Measurements from ENCODE around the gene MFN2. TPM values are rescaled to one million over a fixed set of nuclear protein-coding genes. Genes with fewer than 3 reads are reported as not detected.

MFN2 gene
- total and polyA plus RNA-seq, 2 of the 8 experiments (the other 6 are each of a cell fraction or from before 2014, with no cell fraction given), result 34.0 to 62.5 TPM

- H3K18ac ChIP-seq (ENCODE audit: extremely low read depth, low read length), result no peak overlapping the region
- H4K91ac ChIP-seq (replicated peaks; ENCODE audit: insufficient read length, low read length), result no peak overlapping the region
- TF ChIP-seq SP4 (IDR thresholded peaks at IDR 0.05; ENCODE audit: low read length), result no peak
- no peak for TF ChIP-seq RFX5 (IDR thresholded peaks at IDR 0.05; ENCODE audit: borderline replicate concordance, low read depth, low read length)
- no peak for TF ChIP-seq POU5F1 (IDR thresholded peaks at IDR 0.05; ENCODE audit: low read depth, low read length)
- no peak for TF ChIP-seq BCL11A (IDR thresholded peaks at IDR 0.05; ENCODE audit: low read depth in 2 of 2, low read length in 2 of 2)
- no peak for TF ChIP-seq CTBP2 (IDR thresholded peaks at IDR 0.05; ENCODE audit: borderline replicate concordance, insufficient read depth, insufficient read length, low read length)
- no peak for TF ChIP-seq TAF1 (IDR thresholded peaks at IDR 0.05; ENCODE audit: low read depth, low read length)
- TF ChIP-seq KDM5A (IDR thresholded peaks at IDR 0.05; ENCODE audit: low read length), result no peak
- no peak overlapping the region for H2AK5ac ChIP-seq (ENCODE audit: low read depth, low read length)
- H3K4ac ChIP-seq (replicated peaks; ENCODE audit: insufficient read length, low read depth, low read length), result no peak overlapping the region
- no peak overlapping the region for H2BK120ac ChIP-seq (replicated peaks; ENCODE audit: low read depth, low read length)
- H4K20me1 ChIP-seq (replicated peaks in 1 of 2; ENCODE audit: control insufficient read depth in 1 of 2, insufficient read depth in 2 of 2, low read length in 2 of 2), result peaks cover 0 to 3% of the 10 kb centered on the region in 2 experiments
- ChIA-PET CTCF (ENCODE audit: partially characterized antibody) (interaction anchor here (1.0 to 1.7 kb wide), 3 partner anchors 9 to 71 kb away, joined by 3 to 4 read pairs (median 3); no protein-coding TSS in a partner anchor), POLR2A (ENCODE audit: partially characterized antibody) (interaction anchor here (0.7 to 9.9 kb wide), 5 partner anchors 9 to 72 kb away, joined by 3 to 144 read pairs (median 3); no protein-coding TSS in a partner anchor)
- no peaks in the 10 kb centered on the region for H3K27me3 ChIP-seq (replicated peaks in 1 of 4; ENCODE audit: control insufficient read depth in 3 of 4, extremely low read depth in 1 of 4, insufficient read depth in 3 of 4, low read length in 3 of 4)
- H2BK20ac ChIP-seq (ENCODE audit: low read length), result no peak overlapping the region
- peaks cover 6% of the 10 kb centered on the region for H3K79me1 ChIP-seq (ENCODE audit: low read depth, low read length)
- H4K5ac ChIP-seq (ENCODE audit: insufficient read length, low read depth, low read length), result no peak overlapping the region
- peaks cover 4 to 14% (median 12%) of the 10 kb centered on the region in 4 experiments; a peak in 5 of 8 replicates for H3K36me3 ChIP-seq (ENCODE audit: control insufficient read depth in 2 of 4, insufficient read depth in 4 of 4, low read length in 3 of 4)
- FAIRE-seq (no peak), DNase-seq (ENCODE audit: low read depth in 1 of 2, low spot score in 2 of 2) (no peak)
- peaks cover 9% of the 10 kb centered on the region; the same call in 1 of the 2 replicates for H3K23me2 ChIP-seq (ENCODE audit: low read depth, low read length)
- no peak overlapping the region for H3K4me3 ChIP-seq (ENCODE audit: extremely low read depth in 1 of 4, insufficient read depth in 2 of 4, low read depth in 3 of 4, low read length in 4 of 4)
- no peak overlapping the region for H3K9ac ChIP-seq (replicated peaks in 1 of 4; ENCODE audit: extremely low read depth in 1 of 4, low read depth in 3 of 4, low read length in 3 of 4)
- peaks cover 0 to 28% of the 10 kb centered on the region in 2 experiments; a peak in 2 of 4 replicates for H3K79me2 ChIP-seq (ENCODE audit: control insufficient read depth in 1 of 2, insufficient read depth in 2 of 2, low read length in 2 of 2)
- no peak overlapping the region for H2BK12ac ChIP-seq (ENCODE audit: low read depth, low read length)
- H3K9me3 ChIP-seq (ENCODE audit: insufficient read depth in 2 of 2, low read depth in 1 of 2, low read length in 1 of 2), result no peaks in the 10 kb centered on the region
- no peak overlapping the region for H3K27ac ChIP-seq (ENCODE audit: low read depth, low read length)
- H3K4me2 ChIP-seq (ENCODE audit: insufficient read depth in 1 of 2, low read depth in 2 of 2, low read length in 2 of 2), result no peak overlapping the region
- peaks cover 0 to 5% (median 2%) of the 10 kb centered on the region in 4 experiments; a peak in 3 of 7 replicates for H3K4me1 ChIP-seq (replicated peaks in 1 of 4; ENCODE audit: control insufficient read depth in 3 of 4, insufficient read depth in 4 of 4, low read length in 3 of 4)
- H3K23ac ChIP-seq (ENCODE audit: insufficient read length), result no peak overlapping the region
- no peak overlapping the region for H4K8ac ChIP-seq (ENCODE audit: extremely low read depth, insufficient read depth, low read length)
- no peak overlapping the region for H3K14ac ChIP-seq (ENCODE audit: insufficient read length)
- no peak overlapping the region for H2BK5ac ChIP-seq (ENCODE audit: low read depth, low read length)
- no peak overlapping the region for H2AFZ ChIP-seq (ENCODE audit: low read length)
- H2BK15ac ChIP-seq (ENCODE audit: low read length), result no peak overlapping the region
- H3K56ac ChIP-seq (replicated peaks; ENCODE audit: insufficient read length, low read depth, low read length), result no peak overlapping the region
- whole genome bisulfite sequencing, 2 experiments (ENCODE audit: extremely low coverage in 1 of 2, insufficient coverage in 1 of 2, insufficient read length in 1 of 2, insufficient replicate concordance in 2 of 2, low coverage in 1 of 2, low lambda C conversion rate in 2 of 2, missing lambda C conversion rate in 1 of 2), result 91% methylated on average over 6 of the region's 8 CpGs; no CpG with 5 or more reads in 1 of the 2 experiments
Measured at GRCh38 chr1:11978301-11978700, 1.9 kb upstream of the MFN2 start.

Measured in H1 (cell line).